HK-2 (cell line): ENCODE results near the gene HCST.

ENCODE experiments used
- DNase-seq: peaks from one replicate; pipeline ENCODE4 v3.0.0-alpha.2; 2018; ENCODE audit not compliant: unreplicated experiment

Gene HCST

DNA sequence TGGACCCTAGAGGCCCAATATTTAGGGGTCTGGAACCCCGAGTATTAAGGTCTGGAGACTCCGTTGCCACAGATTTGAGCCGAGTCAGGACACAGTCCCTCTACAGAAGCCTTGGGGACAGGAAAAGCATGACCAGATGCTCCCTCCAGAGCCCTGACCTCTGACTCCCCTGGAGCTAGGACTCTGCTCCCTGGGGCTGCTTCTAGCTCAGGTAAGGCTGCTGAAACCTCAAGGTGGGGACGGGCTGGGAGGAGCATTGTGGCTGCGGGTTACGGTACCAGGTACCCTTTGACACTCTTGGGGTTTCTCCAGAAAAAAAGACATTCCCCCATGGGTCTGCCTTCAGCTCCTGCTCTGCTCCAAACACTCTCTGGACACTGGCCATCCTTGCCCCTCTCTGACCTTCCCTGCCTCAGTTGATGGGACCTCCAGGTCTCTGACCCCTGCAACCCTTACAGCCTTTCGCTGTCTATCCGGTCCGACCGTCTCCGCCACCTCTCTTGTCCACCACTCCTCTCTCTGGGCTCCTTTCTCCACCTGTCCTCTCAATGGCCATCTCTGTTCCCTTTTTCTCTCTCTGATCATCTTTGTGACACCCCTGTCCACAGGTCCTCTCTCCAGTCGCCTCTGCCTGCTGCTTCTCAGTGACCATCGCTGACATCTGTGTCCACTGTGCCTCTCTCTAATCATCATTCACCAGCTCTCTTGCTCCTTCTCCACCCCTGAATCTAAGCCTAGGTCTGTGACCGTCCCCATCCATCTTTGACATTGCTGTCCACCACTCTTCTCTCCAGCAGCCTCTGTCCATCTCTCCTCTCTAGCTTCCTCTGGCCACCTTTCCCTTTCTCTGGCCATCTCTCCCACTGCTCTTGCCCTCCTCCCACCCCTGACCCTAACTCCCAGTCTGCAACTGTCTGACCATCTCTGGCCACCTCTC lies 35.3 kb downstream of the HCST start:
- no peak for DNase-seq

GRCh38 chr19:35938282-35939224 lies 36.2 kb downstream of the HCST start:
- no peak for DNase-seq

DNA sequence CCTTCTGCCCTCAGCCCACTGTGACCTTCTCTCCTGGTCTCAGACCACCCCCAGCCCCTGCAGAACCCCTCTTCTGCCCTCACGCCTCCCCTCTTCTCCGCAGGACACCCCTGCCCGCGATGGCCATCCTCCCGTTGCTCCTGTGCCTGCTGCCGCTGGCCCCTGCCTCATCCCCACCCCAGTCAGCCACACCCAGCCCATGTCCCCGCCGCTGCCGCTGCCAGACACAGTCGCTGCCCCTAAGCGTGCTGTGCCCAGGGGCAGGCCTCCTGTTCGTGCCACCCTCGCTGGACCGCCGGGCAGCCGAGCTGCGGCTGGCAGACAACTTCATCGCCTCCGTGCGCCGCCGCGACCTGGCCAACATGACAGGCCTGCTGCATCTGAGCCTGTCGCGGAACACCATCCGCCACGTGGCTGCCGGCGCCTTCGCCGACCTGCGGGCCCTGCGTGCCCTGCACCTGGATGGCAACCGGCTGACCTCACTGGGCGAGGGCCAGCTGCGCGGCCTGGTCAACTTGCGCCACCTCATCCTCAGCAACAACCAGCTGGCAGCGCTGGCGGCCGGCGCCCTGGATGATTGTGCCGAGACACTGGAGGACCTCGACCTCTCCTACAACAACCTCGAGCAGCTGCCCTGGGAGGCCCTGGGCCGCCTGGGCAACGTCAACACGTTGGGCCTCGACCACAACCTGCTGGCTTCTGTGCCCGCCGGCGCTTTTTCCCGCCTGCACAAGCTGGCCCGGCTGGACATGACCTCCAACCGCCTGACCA lies 37.2 kb downstream of the HCST start:
- no peak for DNase-seq

DNA sequence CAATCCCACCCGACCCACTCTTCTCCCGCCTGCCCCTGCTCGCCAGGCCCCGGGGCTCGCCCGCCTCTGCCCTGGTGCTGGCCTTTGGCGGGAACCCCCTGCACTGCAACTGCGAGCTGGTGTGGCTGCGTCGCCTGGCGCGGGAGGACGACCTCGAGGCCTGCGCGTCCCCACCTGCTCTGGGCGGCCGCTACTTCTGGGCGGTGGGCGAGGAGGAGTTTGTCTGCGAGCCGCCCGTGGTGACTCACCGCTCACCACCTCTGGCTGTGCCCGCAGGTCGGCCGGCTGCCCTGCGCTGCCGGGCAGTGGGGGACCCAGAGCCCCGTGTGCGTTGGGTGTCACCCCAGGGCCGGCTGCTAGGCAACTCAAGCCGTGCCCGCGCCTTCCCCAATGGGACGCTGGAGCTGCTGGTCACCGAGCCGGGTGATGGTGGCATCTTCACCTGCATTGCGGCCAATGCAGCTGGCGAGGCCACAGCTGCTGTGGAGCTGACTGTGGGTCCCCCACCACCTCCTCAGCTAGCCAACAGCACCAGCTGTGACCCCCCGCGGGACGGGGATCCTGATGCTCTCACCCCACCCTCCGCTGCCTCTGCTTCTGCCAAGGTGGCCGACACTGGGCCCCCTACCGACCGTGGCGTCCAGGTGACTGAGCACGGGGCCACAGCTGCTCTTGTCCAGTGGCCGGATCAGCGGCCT lies 37.9 kb downstream of the HCST start:
- no peak for DNase-seq

GRCh38 chr19:35940839-35941238 lies 38.5 kb downstream of the HCST start:
- DNase-seq, result no peak

DNA sequence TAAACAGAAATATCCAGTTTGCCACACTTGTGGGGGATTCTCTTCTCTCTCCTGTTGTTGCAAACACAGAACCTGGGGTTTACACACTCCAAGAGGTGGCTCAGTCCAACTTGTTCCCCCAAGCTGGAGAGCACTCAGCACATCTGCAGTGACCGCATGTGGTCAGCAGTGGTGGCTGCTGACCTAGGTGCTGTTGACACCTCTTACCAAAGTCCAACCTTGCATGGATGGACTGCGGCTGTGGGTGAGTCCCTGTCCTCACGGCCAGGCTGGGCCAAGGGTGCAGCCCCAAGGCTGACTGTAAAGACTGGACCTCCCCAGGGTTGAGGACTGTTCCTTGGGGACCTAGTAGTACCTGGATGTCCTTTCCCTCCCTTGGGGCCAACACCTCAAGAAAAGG lies 39.9 kb downstream of the HCST start:
- DNase-seq, result no peak

GRCh38 chr19:35943321-35944301 lies 41.3 kb downstream of the HCST start:
- no peak for DNase-seq

GRCh38 chr19:35944556-35944955 lies 42.2 kb downstream of the HCST start:
- no peak for DNase-seq

- DNase-seq, result no peak
Observed at GRCh38 chr19:35945121-35945790, 42.9 kb downstream of the HCST start.

DNA sequence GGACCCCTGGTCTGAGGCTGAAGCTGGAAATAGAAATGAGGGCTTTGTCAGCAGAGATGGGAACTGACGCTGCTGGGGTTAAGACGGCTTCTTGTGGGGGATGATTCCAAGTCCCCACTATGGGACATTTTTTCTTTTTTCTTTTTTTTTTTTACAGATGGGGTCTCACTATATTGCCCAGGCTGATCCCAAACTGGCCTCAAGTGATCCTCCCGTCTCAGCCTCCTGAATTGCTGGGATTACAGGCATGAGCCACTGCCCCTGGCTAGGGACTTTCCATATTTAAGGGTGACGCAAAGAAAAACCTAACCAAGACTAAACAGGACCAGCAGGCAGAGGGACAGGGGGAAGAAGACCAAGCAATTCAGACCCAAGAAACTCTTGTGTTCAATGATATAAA lies 43.9 kb downstream of the HCST start:
- DNase-seq, result no peak

DNA sequence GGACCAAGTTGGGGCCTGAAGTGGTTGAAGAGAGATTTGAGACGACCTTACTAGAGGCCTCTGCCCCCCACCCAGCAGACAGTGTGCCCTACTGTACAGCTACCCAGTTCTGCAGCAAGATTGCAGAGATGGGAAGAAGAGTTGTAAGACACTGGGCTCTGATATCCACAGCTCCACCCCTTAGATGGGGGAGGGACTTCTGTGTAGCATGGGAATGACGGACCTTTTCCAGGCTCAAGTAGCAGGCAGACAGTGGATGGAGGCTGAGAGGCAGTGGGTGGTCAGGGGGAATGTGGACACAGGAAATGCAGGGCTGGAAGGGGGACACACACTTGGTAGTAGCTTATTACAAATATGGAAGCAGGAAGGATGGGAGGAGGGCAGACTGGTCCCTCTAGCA lies 46.8 kb downstream of the HCST start:
- no peak for DNase-seq
